Stimulated activated CD8-positive, alpha-beta memory T cell treated with anti-CD3 and anti-CD28 coated beads, Interleukin-15, amount 100 ng/mL, for 1 hour (primary cell): Measurements from ENCODE around the gene NOX5.

Source experiments
- DNase-seq: peaks from one replicate; pipeline ENCODE4 v3.0.0-alpha.2; 2020; ENCODE audit warnings: low read depth

NOX5 gene

GRCh38 chr15:69082021-69082502 is 67.6 kb downstream of the NOX5 start:
- no peak for DNase-seq

GRCh38 chr15:69082554-69082953 is 68.1 kb downstream of the NOX5 start:
- DNase-seq = no peak

GRCh38 chr15:69084404-69085030 is 70.0 kb downstream of the NOX5 start:
- no peak for DNase-seq

- no peak for DNase-seq
Measured at GRCh38 chr15:69085325-69086081, 71.0 kb downstream of the NOX5 start.

- DNase-seq = no peak
Measured at GRCh38 chr15:69086427-69087204, 72.1 kb downstream of the NOX5 start.

GRCh38 chr15:69087366-69087976 is 73.0 kb downstream of the NOX5 start:
- DNase-seq = no peak

GRCh38 chr15:69088300-69088965 is 73.9 kb downstream of the NOX5 start:
- no peak for DNase-seq

- DNase-seq = no peak
Measured at GRCh38 chr15:69089258-69089657, 74.8 kb downstream of the NOX5 start.

GRCh38 chr15:69090197-69090948 is 75.9 kb downstream of the NOX5 start:
- DNase-seq = no peak

GRCh38 chr15:69091654-69092053 is 77.2 kb downstream of the NOX5 start:
- no peak for DNase-seq

- DNase-seq = no peak
Measured at GRCh38 chr15:69092159-69092558, 77.7 kb downstream of the NOX5 start.

GRCh38 chr15:69093127-69093526 is 78.6 kb downstream of the NOX5 start:
- no peak for DNase-seq

- DNase-seq = no peak
Measured at GRCh38 chr15:69093614-69094013, 79.1 kb downstream of the NOX5 start.

- DNase-seq = no peak
Measured at GRCh38 chr15:69094124-69094921, 79.8 kb downstream of the NOX5 start.

- DNase-seq = no peak
Measured at GRCh38 chr15:69095274-69095673, 80.8 kb downstream of the NOX5 start.

- no peak for DNase-seq
Measured at GRCh38 chr15:69096196-69096595, 81.7 kb downstream of the NOX5 start.

- no peak for DNase-seq
Measured at GRCh38 chr15:69096626-69097025, 82.1 kb downstream of the NOX5 start.

- no peak for DNase-seq
Measured at GRCh38 chr15:69098771-69099170, 84.3 kb downstream of the NOX5 start.

GRCh38 chr15:69099941-69100340 is 85.4 kb downstream of the NOX5 start:
- no peak for DNase-seq

- no peak for DNase-seq
Measured at GRCh38 chr15:69100821-69101220, 86.3 kb downstream of the NOX5 start.
